Pancreas (tissue), 10 donors: ENCODE measurements around the gene PVRIG. TPM values are rescaled to one million over a fixed set of nuclear protein-coding genes. Genes with fewer than 3 reads are reported as not detected.
"Not testable (repeated sequence)": the region's sequence is repeated elsewhere in the genome, so short reads cannot be mapped to it uniquely, and the experiment has no call there.

Experiments
- ATAC-seq, 4 donors: fragments of 200-7000 bp; cut with Tn5 transposase; one replicate each; pipeline versions ENCODE4 v1.8.0 to v1.9.1; 2020; ENCODE audit warnings: mild to moderate bottlenecking in 4 of 4, moderate library complexity in 4 of 4
- DNase-seq, 6 donors: peaks; one replicate each; pipeline ENCODE4 v3.0.0-alpha.2; 2020
- FAIRE-seq: peaks from 2 replicates; lab custom pipeline; 2012; peaks lifted over from hg19 to GRCh38; lab: Jason Lieb, UNC
- H3K27ac ChIP-seq, 4 donors: fragments of 200-600 bp; sonication (generic); 1 replicate in 3 of 4; 2 replicates in 1 of 4; pipeline versions ENCODE4 v1.5.0 to v1.8.0; 2020
- H3K27me3 ChIP-seq, 4 donors: fragments of 200-600 bp; one replicate each; pipeline ENCODE4 v1.8.0; 2021
- H3K36me3 ChIP-seq, 3 donors: fragments of 200-600 bp; sonication (generic) in 1 of 3; one replicate each; pipeline versions ENCODE4 v1.5.0 to v1.8.0; 2020 to 2021
- H3K4me1 ChIP-seq, 3 donors: fragments of 200-600 bp; one replicate each; pipeline ENCODE4 v1.8.0; 2021
- H3K4me3 ChIP-seq, 4 donors: fragments of 200-600 bp; sonication (generic) in 2 of 4; one replicate each; pipeline versions ENCODE4 v1.5.0 to v1.8.0; 2020 to 2021
- H3K9me3 ChIP-seq, 4 donors: fragments of 200-600 bp; one replicate each; pipeline ENCODE4 v1.8.0; 2021
- CTCF ChIP-seq, 4 donors: fragments of 200-600 bp; sonication (generic) in 3 of 4; IDR thresholded peaks; one replicate each; pipeline versions ENCODE4 v1.5.0 to v1.8.0; 2021; ENCODE audit warnings: antibody characterized with exemption in 4 of 4
- WGBS, 2 donors: extraction: QIAGEN DNeasy Blood & Tissue Kit; methylation state at CpG; one replicate each; pipeline ENCODE4 v1.1.7; 2013; 5-methylcytosine and 5-hydroxymethylcytosine counted together
- intact Hi-C, 3 donors: fragments of 100-400 bp; cut with DNase I; formaldehyde crosslinking; loops; one replicate each; pipeline versions ENCODE4 v1.11.1 to v1.14.2; 2022
- polyA plus RNA-seq, 2 donors: library from polyadenylated mRNA; stranded (reverse); fragments of 200-250 nt; gene quantifications; one replicate each; pipeline ENCODE4 v1.2.3, GENCODE V29; 2013
- total RNA-seq, 6 donors: library from RNA; stranded (reverse); fragmentation: NEBNext Ultra II Directional in 4 of 6; extraction: Animal tissue kit (Norgen Biotek cat#: 25700) in 4 of 6; gene quantifications; one replicate each; pipeline versions ENCODE4 v1.2.1 to v1.2.4, GENCODE V29; 2021 to 2023
- donor health status: healthy with polysubstance abuse.
- donor health status: DM: no; HTN: no; CAD: no; lungs with moderate emphysema.
- donor health status: DM: no; HTN: no; CAD: no.
- donor health status: control.
- donor health status: control.
- donor health status: Bipolar disorder and iron deficiency.
- donor health status: DM: yes; HTN: yes; CAD: no.
- donor health status: DM: no; HTN: no; CAD: no.
- donor health status: DM: no; HTN: no; CAD: no.
- donor health status: DM: yes; HTN: yes; CAD: no.

Gene PVRIG
- total and polyA plus RNA-seq, 8 donors, result 0.09 to 0.34 (median 0.22) TPM; not detected in 5

- DNase-seq (no peak), FAIRE-seq (no peak), ATAC-seq (no peak)
- Histone ChIP-seq H3K36me3 (peaks cover 0 to 17% (median 4%) of the 10 kb centered on the region in 3 donors), H3K9me3 (no peaks in the 10 kb centered on the region), H3K4me1 (no peaks in the 10 kb centered on the region), H3K4me3 (no peak overlapping the region), H3K27me3 (no peaks in the 10 kb centered on the region), H3K27ac (no peak overlapping the region)
- intact Hi-C loops, result no loop called here
- no peak for TF ChIP-seq CTCF (IDR thresholded peaks at IDR 0.05)
- 80 to 81% methylated on average over 5 of the region's 5 CpGs for WGBS, 2 donors
These were observed 1.5 kb downstream of the PVRIG start for GRCh38 chr7:100221231-100221718.

GRCh38 chr7:100221767-100222444 is 2.2 kb downstream of the PVRIG start:
- TF ChIP-seq CTCF (IDR thresholded peaks at IDR 0.05), result no peak
- no peak overlapping the region for H3K27ac ChIP-seq
- DNase-seq (no peak), FAIRE-seq (no peak), ATAC-seq (no peak)
- intact Hi-C loops, result no loop called here
- H3K9me3 ChIP-seq, result no peaks in the 10 kb centered on the region
- no peak overlapping the region for H3K4me3 ChIP-seq
- H3K4me1 ChIP-seq, result no peaks in the 10 kb centered on the region
- H3K27me3 ChIP-seq, result no peaks in the 10 kb centered on the region
- 88 to 90% methylated on average over 14 of the region's 14 CpGs for WGBS, 2 donors
- peaks cover 0 to 17% (median 4%) of the 10 kb centered on the region in 3 donors for H3K36me3 ChIP-seq

GRCh38 chr7:100222445-100223132 is 2.8 kb downstream of the PVRIG start:
- intact Hi-C loops, result no loop called here
- DNase-seq (no peak), FAIRE-seq (no peak), ATAC-seq (no peak)
- no peaks in the 10 kb centered on the region for H3K9me3 ChIP-seq
- H3K27me3 ChIP-seq, result no peaks in the 10 kb centered on the region
- H3K4me1 ChIP-seq, result no peaks in the 10 kb centered on the region
- no peak overlapping the region for H3K27ac ChIP-seq
- no peak overlapping the region for H3K4me3 ChIP-seq
- WGBS, 2 donors, result 92 to 96% methylated on average over 13 of the region's 13 CpGs
- H3K36me3 ChIP-seq, result peaks cover 0 to 17% (median 4%) of the 10 kb centered on the region in 3 donors
- no peak for TF ChIP-seq CTCF (IDR thresholded peaks at IDR 0.05)

- H3K27ac ChIP-seq, intact Hi-C loops, FAIRE-seq, ATAC-seq, H3K4me1 ChIP-seq, H3K4me3 ChIP-seq, H3K9me3 ChIP-seq, H3K27me3 ChIP-seq, DNase-seq: not testable (repeated sequence)
- H3K36me3 ChIP-seq, result peaks cover 0 to 17% (median 4%) of the 10 kb centered on the region in 3 donors
- WGBS, 2 donors, result 91 to 92% methylated on average over 15 to 17 of the region's 17 CpGs
These were observed 3.7 kb downstream of the PVRIG start for GRCh38 chr7:100223376-100223927.

- peaks cover 0 to 17% (median 4%) of the 10 kb centered on the region in 3 donors for H3K36me3 ChIP-seq
- intact Hi-C loops, H3K4me3 ChIP-seq, FAIRE-seq, H3K4me1 ChIP-seq, H3K27ac ChIP-seq, H3K27me3 ChIP-seq, ATAC-seq, H3K9me3 ChIP-seq, DNase-seq: not testable (repeated sequence)
- WGBS, 2 donors, result 87 to 96% methylated on average over 6 of the region's 6 CpGs
These were observed 5.1 kb downstream of the PVRIG start for GRCh38 chr7:100224891-100225290.

GRCh38 chr7:100234660-100235317 is 15.0 kb downstream of the PVRIG start:
- ATAC-seq, DNase-seq, H3K27me3 ChIP-seq, H3K9me3 ChIP-seq, H3K4me3 ChIP-seq, intact Hi-C loops, H3K36me3 ChIP-seq, H3K4me1 ChIP-seq, H3K27ac ChIP-seq, FAIRE-seq: not testable (repeated sequence)
- 73 to 78% methylated on average over 8 of the region's 8 CpGs for WGBS, 2 donors

- H3K4me3 ChIP-seq, FAIRE-seq, H3K36me3 ChIP-seq, H3K27ac ChIP-seq, H3K9me3 ChIP-seq, ATAC-seq, intact Hi-C loops, H3K4me1 ChIP-seq, H3K27me3 ChIP-seq, DNase-seq: not testable (repeated sequence)
- WGBS, 2 donors, result 93 to 94% methylated on average over 7 of the region's 7 CpGs
These were observed 20.2 kb downstream of the PVRIG start for GRCh38 chr7:100239975-100240374.

- ATAC-seq, H3K27ac ChIP-seq, H3K36me3 ChIP-seq, H3K27me3 ChIP-seq, H3K4me1 ChIP-seq, DNase-seq, H3K4me3 ChIP-seq, FAIRE-seq, intact Hi-C loops, H3K9me3 ChIP-seq: not testable (repeated sequence)
- 84 to 88% methylated on average over 9 to 12 of the region's 12 CpGs for WGBS, 2 donors
These were observed 23.6 kb downstream of the PVRIG start for GRCh38 chr7:100243385-100243784.
